Activated CD8-positive, alpha-beta T cell treated with anti-CD3 and anti-CD28 coated beads for 36 hours (primary cell): ENCODE measurements around the gene NOL4. TPM values are rescaled to one million over a fixed set of nuclear protein-coding genes. Genes with fewer than 3 reads are reported as not detected.

Source experiments
- ATAC-seq: fragments of 200-7000 bp; cut with Tn5 transposase; one replicate; pipeline ENCODE4 v1.10.0; 2021; ENCODE audit warnings: mild to moderate bottlenecking, moderate library complexity
- CTCF ChIA-PET: fragments of 350-600 bp; sonication (Branson Sonifier 250); formaldehyde crosslinking; loops from one replicate; lab custom pipeline; 2021; ENCODE audit warnings: antibody characterized with exemption; lab: Charles Lee
- POLR2A ChIA-PET: fragments of 350-600 bp; sonication (Branson Sonifier 250); formaldehyde crosslinking; loops from one replicate; lab custom pipeline; 2021; ENCODE audit warnings: antibody characterized with exemption; lab: Charles Lee
- DNase-seq: peaks from one replicate; pipeline ENCODE4 v3.0.0-alpha.2; 2020
- H3K27ac Mint-ChIP-seq: one replicate; pipeline ENCODE4 v1.8.0; 2021; ENCODE audit warnings: mild to moderate bottlenecking, mixed read lengths
- H3K27me3 Mint-ChIP-seq: one replicate; pipeline ENCODE4 v1.8.0; 2021; ENCODE audit warnings: mixed read lengths
- H3K36me3 Mint-ChIP-seq: one replicate; pipeline ENCODE4 v1.8.0; 2021; ENCODE audit warnings: low read depth, mixed read lengths
- H3K4me1 Mint-ChIP-seq: one replicate; pipeline ENCODE4 v1.8.0; 2021; ENCODE audit warnings: low read depth, mixed read lengths
- H3K4me3 Mint-ChIP-seq: one replicate; pipeline ENCODE4 v1.8.0; 2021; ENCODE audit warnings: mild to moderate bottlenecking, moderate library complexity, mixed read lengths
- H3K9me3 Mint-ChIP-seq: one replicate; pipeline ENCODE4 v1.8.0; 2021; ENCODE audit warnings: mixed read lengths
- intact Hi-C: fragments of 100-400 bp; cut with micrococcal nuclease; formaldehyde crosslinking; loops from one replicate; pipeline ENCODE4 v1.10.0; 2022
- total RNA-seq, 2 experiments: library from RNA; stranded (reverse); gene quantifications; one replicate each; pipeline ENCODE4 v1.2.3, GENCODE V29; 2021
- TF ChIP-seq, protein P1 (sequence below): fragments of 200-600 bp; IDR thresholded peaks from one replicate; pipeline ENCODE4 v1.8.0; 2022; ENCODE audit warnings: antibody characterized with exemption, mild to moderate bottlenecking

Gene NOL4
- total RNA-seq, 2 experiments from 2014 or later: not detected

DNA sequence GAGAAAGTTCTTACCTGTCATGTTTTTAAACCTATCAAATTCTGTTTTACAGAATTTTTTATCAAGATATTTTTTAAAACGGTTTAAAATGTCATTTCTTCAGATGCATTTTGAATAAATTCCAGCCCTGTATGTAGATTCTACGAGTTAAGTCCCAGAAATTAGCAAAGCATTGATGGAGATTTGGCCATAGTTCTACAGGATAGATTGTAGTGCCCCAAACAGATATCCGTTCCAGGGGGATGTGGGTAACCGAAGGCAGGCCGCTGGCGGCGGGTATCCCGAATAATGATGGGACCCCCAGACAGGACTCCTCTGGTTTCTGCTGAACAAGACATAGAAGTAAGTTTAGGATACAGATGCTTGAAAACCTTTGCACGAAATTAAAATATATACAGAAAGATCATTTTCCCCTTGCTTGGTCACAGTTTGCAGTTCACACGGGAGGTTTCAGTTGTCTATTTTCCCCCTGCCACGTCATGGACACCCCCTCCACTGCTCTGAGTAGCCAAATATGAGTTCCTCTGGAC is 755 bp downstream of the NOL4 start:
- ChIA-PET POLR2A (no interaction called here), CTCF (no interaction called here)
- Mint-ChIP-seq H3K27ac (no peak overlapping the region), H3K27me3 (peaks cover 28% of the 10 kb centered on the region), H3K4me1 (peaks cover 2% of the 10 kb centered on the region), H3K9me3 (no peaks in the 10 kb centered on the region), H3K36me3 (peaks cover 2% of the 10 kb centered on the region), H3K4me3 (no peak overlapping the region)
- no peak for ATAC-seq
- intact Hi-C loops: no loop called here
- DNase-seq: no peak
- TF ChIP-seq, protein P1, sequence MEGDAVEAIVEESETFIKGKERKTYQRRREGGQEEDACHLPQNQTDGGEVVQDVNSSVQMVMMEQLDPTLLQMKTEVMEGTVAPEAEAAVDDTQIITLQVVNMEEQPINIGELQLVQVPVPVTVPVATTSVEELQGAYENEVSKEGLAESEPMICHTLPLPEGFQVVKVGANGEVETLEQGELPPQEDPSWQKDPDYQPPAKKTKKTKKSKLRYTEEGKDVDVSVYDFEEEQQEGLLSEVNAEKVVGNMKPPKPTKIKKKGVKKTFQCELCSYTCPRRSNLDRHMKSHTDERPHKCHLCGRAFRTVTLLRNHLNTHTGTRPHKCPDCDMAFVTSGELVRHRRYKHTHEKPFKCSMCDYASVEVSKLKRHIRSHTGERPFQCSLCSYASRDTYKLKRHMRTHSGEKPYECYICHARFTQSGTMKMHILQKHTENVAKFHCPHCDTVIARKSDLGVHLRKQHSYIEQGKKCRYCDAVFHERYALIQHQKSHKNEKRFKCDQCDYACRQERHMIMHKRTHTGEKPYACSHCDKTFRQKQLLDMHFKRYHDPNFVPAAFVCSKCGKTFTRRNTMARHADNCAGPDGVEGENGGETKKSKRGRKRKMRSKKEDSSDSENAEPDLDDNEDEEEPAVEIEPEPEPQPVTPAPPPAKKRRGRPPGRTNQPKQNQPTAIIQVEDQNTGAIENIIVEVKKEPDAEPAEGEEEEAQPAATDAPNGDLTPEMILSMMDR: no peak

DNA sequence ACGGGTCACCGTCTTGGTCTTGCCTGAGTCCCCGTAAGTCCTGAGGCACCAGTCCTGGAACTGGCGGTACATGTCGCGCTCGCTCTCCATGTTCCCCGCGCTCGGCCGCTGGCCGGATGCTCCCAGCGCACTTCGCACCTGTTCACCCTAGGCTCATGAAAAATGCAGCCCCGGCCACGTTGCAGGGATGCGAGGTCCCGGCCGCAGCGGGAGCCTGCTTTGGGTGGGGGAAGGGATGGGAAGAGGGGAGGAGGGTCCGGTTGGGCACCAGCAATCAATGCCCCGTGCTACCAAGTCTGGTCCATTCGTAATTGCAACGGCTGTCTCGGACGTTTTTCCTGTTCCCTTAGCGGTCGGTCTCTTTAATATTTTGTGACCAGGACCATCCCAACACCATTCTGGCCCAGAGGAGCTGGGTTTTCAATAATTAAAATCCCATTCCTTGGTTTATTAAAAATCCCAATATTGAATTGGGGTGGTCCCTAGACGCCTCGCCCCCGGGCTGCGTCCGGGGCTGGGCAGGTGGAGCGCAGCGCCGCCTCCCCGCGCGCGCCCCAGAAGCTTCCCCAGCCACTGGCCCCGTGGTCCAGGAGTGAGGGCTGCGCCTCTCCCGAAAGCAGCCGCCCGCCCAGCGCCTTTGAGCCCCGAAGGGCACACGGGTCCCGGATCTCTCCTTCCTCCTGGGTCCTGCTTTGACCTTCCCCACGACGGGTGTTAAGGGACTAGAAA is 1.4 kb downstream of the NOL4 start:
- ChIA-PET CTCF (no interaction called here), POLR2A (no interaction called here)
- DNase-seq (no peak), ATAC-seq (no peak)
- H3K4me3 Mint-ChIP-seq: no peak overlapping the region
- H3K36me3 Mint-ChIP-seq: peaks cover 2% of the 10 kb centered on the region
- H3K27me3 Mint-ChIP-seq: peaks cover 28% of the 10 kb centered on the region
- intact Hi-C loops: no loop called here
- no peaks in the 10 kb centered on the region for H3K9me3 Mint-ChIP-seq
- no peak overlapping the region for H3K27ac Mint-ChIP-seq
- peaks cover 2% of the 10 kb centered on the region for H3K4me1 Mint-ChIP-seq
- TF ChIP-seq, protein P1: no peak

DNA sequence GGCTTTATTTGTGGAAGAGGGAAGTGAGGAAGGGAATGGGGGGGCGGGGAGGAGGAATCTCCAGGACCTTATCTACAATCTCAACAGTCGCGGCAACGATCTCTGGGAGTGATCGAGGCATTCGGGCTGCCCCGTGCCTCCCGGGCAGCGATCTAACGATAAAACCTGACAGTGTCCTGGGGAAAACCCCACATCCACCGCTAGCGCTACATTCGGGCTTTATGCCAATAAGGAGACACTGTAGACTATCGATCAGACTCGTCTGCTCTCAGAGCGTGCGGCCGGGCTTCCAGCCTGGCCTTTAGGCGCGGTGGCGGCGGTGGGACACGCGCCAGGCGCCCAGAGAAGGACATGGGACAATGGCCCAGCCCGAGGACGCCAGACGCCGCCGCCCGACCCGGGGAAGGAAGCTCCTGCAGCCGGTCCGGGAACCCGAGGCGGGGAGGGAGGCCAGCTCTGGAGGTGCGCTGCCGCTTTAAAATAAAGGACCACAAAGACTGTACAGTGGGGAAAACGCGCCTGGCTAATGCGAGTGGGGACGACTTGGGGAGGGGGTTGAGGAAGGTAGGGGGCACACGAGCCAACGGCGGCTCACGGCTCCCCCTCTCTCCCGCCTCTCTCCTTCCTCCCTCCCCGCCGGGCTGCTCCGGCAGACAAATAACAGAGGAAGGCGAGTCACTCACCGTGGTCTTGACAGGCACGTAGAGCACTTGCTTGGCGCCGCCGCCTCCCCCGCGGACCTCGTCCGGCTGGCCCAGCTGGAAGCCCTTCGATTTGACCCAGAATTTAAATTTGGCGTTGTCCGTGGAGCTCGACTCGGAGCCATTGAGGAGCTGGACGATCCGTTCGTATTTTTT is 2.2 kb downstream of the NOL4 start:
- ChIA-PET POLR2A (no interaction called here), CTCF (no interaction called here)
- Mint-ChIP-seq H3K4me3 (no peak overlapping the region), H3K9me3 (no peaks in the 10 kb centered on the region), H3K36me3 (peaks cover 2% of the 10 kb centered on the region), H3K4me1 (peaks cover 2% of the 10 kb centered on the region), H3K27me3 (peaks cover 28% of the 10 kb centered on the region), H3K27ac (no peak overlapping the region)
- intact Hi-C loops: no loop called here
- TF ChIP-seq, protein P1: no peak
- ATAC-seq: no peak
- peak; percentile 5 for DNase-seq

DNA sequence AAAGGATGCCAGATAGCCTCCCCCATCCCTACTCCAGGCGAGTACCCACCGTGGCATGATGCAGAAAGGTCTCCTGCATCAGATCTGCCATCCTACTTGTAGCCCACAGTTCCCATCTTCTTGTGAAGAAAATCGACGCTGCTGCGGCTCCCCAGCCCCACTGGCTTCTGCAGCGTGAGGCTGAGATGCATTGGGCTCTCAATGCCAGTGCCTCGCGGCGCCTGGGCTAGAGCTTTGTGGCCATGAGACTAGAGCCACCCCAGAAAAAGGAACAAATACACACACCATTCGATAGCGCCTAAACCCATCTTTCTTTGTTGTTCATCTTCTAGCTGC is 2.8 kb downstream of the NOL4 start:
- Mint-ChIP-seq H3K36me3 (peaks cover 2% of the 10 kb centered on the region), H3K4me1 (peaks cover 2% of the 10 kb centered on the region), H3K4me3 (no peak overlapping the region), H3K27ac (no peak overlapping the region), H3K9me3 (no peaks in the 10 kb centered on the region), H3K27me3 (peaks cover 28% of the 10 kb centered on the region)
- intact Hi-C loops: no loop called here
- DNase-seq (no peak), ATAC-seq (no peak)
- ChIA-PET POLR2A (no interaction called here), CTCF (no interaction called here)
- TF ChIP-seq, protein P1: no peak
